GM12878 (cell line): Measurements from ENCODE around the gene TMEM163. TPM values are rescaled to one million over a fixed set of nuclear protein-coding genes. Genes with fewer than 3 reads are reported as not detected.

Experiments used
- ATAC-seq: fragments of 200-7000 bp; cut with Tn5 transposase; 3 replicates; pipeline ENCODE4 v1.9.1; 2020; ENCODE audit warnings: mild to moderate bottlenecking, moderate library complexity
- BruUV-seq: library from RNA; stranded (reverse); fragments of 400-500 nt; replicated peaks from 2 replicates; lab custom pipeline; 2021; lab: Mats Ljungman, UMichigan
- CTCF ChIA-PET: fragments of 300-600 bp; sonication (Branson Sonifier 250); formaldehyde crosslinking; extraction: SDS; loops from one replicate; lab custom pipeline; 2021; ENCODE audit warnings: inconsistent platforms; lab: Yijun Ruan, JAX
- POLR2A ChIA-PET: fragments of 350-600 bp; formaldehyde crosslinking; extraction: SDS; loops from one replicate; lab custom pipeline; 2021; ENCODE audit warnings: inconsistent platforms; lab: Charles Lee
- RAD21 ChIA-PET: fragments of 300-600 bp; sonication (Branson Sonifier 250); formaldehyde crosslinking; loops from one replicate; lab custom pipeline; 2023; ENCODE audit warnings: antibody characterized with exemption; ENCODE audit not compliant: unreplicated experiment; lab: Charles Lee
- SMC1A ChIA-PET: fragments of 300-600 bp; sonication (Branson Sonifier 250); formaldehyde crosslinking; loops from one replicate; lab custom pipeline; 2023; ENCODE audit not compliant: unreplicated experiment, uncharacterized antibody; lab: Charles Lee
- DNase-seq: peaks from one replicate; pipeline ENCODE4 v3.0.0-alpha.2; 2011; ENCODE audit warnings: low read depth, low spot score
- FAIRE-seq: peaks from 3 replicates; lab custom pipeline; 2011; peaks lifted over from hg19 to GRCh38; lab: Jason Lieb, UNC
- H2AFZ ChIP-seq: 2 replicates; pipeline ENCODE4 v1.6.0; 2011; ENCODE audit warnings: low read depth, low read length, control low read depth; ENCODE audit not compliant: control insufficient read depth
- H3K27ac ChIP-seq: 2 replicates; pipeline ENCODE4 v1.5.1; 2011; ENCODE audit warnings: control low read depth; ENCODE audit not compliant: control insufficient read depth, insufficient read depth
- H3K27me3 ChIP-seq, 2 experiments: replicated peaks in 1 of 2; 2 replicates each; pipeline versions ENCODE4 v1.6.0 to v1.6.1; 2011; ENCODE audit warnings: low read length in 1 of 2; ENCODE audit not compliant: control insufficient read depth in 2 of 2, insufficient read depth in 2 of 2
- H3K36me3 ChIP-seq, 2 experiments: 2 replicates each; pipeline ENCODE4 v1.5.1; 2011; ENCODE audit warnings: low read length in 1 of 2; ENCODE audit not compliant: control insufficient read depth in 2 of 2, insufficient read depth in 2 of 2
- H3K4me1 ChIP-seq: 2 replicates; pipeline ENCODE4 v1.6.1; 2011; ENCODE audit warnings: mild to moderate bottlenecking, low read length, moderate library complexity, mixed read lengths; ENCODE audit not compliant: control insufficient read depth, insufficient read depth
- H3K4me2 ChIP-seq: 2 replicates; pipeline ENCODE4 v1.6.0; 2011; ENCODE audit warnings: control low read depth; ENCODE audit not compliant: control insufficient read depth, insufficient read depth
- H3K4me3 ChIP-seq: fragments of 200-600 bp; sonication (generic); 2 replicates; pipeline ENCODE4 v1.5.1; 2016
- H3K79me2 ChIP-seq: 2 replicates; pipeline ENCODE4 v1.6.0; 2011; ENCODE audit warnings: low read length; ENCODE audit not compliant: control insufficient read depth, insufficient read depth
- H3K9ac ChIP-seq: 2 replicates; pipeline ENCODE4 v1.8.0; 2011; ENCODE audit warnings: low read length, control low read depth, mixed read lengths; ENCODE audit not compliant: control insufficient read depth, insufficient read depth
- H3K9me3 ChIP-seq: replicated peaks from 3 replicates; pipeline ENCODE4 v1.5.1; 2011; ENCODE audit warnings: mild to moderate bottlenecking, low read length; ENCODE audit not compliant: control insufficient read depth, insufficient read depth
- H4K20me1 ChIP-seq: 2 replicates; pipeline ENCODE4 v1.6.0; 2011; ENCODE audit not compliant: control insufficient read depth, insufficient read depth
- DPF2 ChIP-seq: fragments of 450-650 bp; IDR thresholded peaks from 2 replicates; pipeline ENCODE4 v1.6.1; 2017; ENCODE audit warnings: mild to moderate bottlenecking
- E2F4 ChIP-seq: IDR thresholded peaks from 2 replicates; pipeline ENCODE4 v1.6.1; 2012; ENCODE audit warnings: low read depth, low read length, improper control_type of control experiment
- KAT2A ChIP-seq: conservative IDR thresholded peaks from 2 replicates; pipeline ENCODE4 v1.6.1; 2011; ENCODE audit warnings: low read depth, low read length; ENCODE audit not compliant: control insufficient read depth
- MYB ChIP-seq: fragments of 150-350 bp; IDR thresholded peaks from 2 replicates; pipeline ENCODE4 v1.6.1; 2014; ENCODE audit warnings: mild to moderate bottlenecking, low read depth, low read length, borderline replicate concordance
- NFYA ChIP-seq: IDR thresholded peaks from 2 replicates; pipeline ENCODE4 v1.6.1; 2011; ENCODE audit warnings: low read depth, mild to moderate bottlenecking, low read length, improper control_type of control experiment, borderline replicate concordance
- SMAD5 ChIP-seq: IDR thresholded peaks from 2 replicates; pipeline ENCODE4 v1.6.1; 2016; ENCODE audit warnings: antibody characterized with exemption, low read depth
- SUPT20H ChIP-seq: IDR thresholded peaks from 2 replicates; pipeline ENCODE4 v1.6.1; 2011; ENCODE audit warnings: low read depth, mild to moderate bottlenecking, low read length, moderate library complexity, borderline replicate concordance; ENCODE audit not compliant: control insufficient read depth
- ZNF207 ChIP-seq: fragments of 450-650 bp; IDR thresholded peaks from 2 replicates; pipeline ENCODE4 v1.6.1; 2014; ENCODE audit warnings: antibody characterized with exemption, mild to moderate bottlenecking, borderline replicate concordance
- WGBS: methylation state at CpG from one replicate; pipeline ENCODE4 v1.1.6; 2016; ENCODE audit warnings: low lambda C conversion rate; ENCODE audit not compliant: insufficient replicate concordance, insufficient coverage; ENCODE audit errors: missing lambda C conversion rate; 5-methylcytosine and 5-hydroxymethylcytosine counted together
- in situ Hi-C: fragments of 300-500 bp; cut with MboI; formaldehyde crosslinking; loops from 9 replicates; pipeline ENCODE4 v1.14.3; 2018; ENCODE audit warnings: mixed read lengths
- intact Hi-C: fragments of 100-400 bp; cut with micrococcal nuclease; formaldehyde crosslinking; loops from one replicate; pipeline ENCODE4 v1.14.2; 2022; ENCODE audit not compliant: unreplicated experiment
- polyA plus RNA-seq, 11 experiments: library from polyadenylated mRNA; depleted of rRNA in 4 of 11; unstranded in 6 of 11; stranded (reverse) in 5 of 11; fragments of >200 nt; fragmentation: Nextera tagmentation in 4 of 11; fragmentation: Illumina TruSeq in 1 of 11; extraction: Ambion mirVana in 4 of 11; extraction: Trizol in 1 of 11; gene quantifications; 1 replicate in 1 of 11; 2 replicates in 10 of 11; pipeline versions ENCODE4 v1.2.1 to v1.2.3, GENCODE V29; 2011 to 2016; ENCODE audit warnings: inconsistent platforms in 2 of 11, missing spikeins in 2 of 11, low read depth in 1 of 11
- total RNA-seq, 4 experiments: library from RNA; depleted of rRNA in 3 of 4; stranded (reverse); fragments of >200 nt in 3 of 4; fragmentation: Illumina TruSeq in 1 of 4; extraction: Trizol in 1 of 4; gene quantifications; 2 replicates each; pipeline versions ENCODE4 v1.2.1 to v1.2.3, GENCODE V29; 2013 to 2021

Gene TMEM163
- total and polyA plus RNA-seq, 10 of the 15 experiments (the other 5 are each of a cell fraction or from before 2014, with no cell fraction given): 0.05 to 0.11 (median 0.07) TPM; not detected in 4

- TF ChIP-seq SUPT20H: no peak
- no peak for TF ChIP-seq KAT2A
Observed at GRCh38 chr2:134536296-134536695, 182.5 kb downstream of the TMEM163 start (continued).

- ATAC-seq (no peak), FAIRE-seq (no peak)
- no peak overlapping the region for H3K4me3 ChIP-seq
- WGBS: 19% methylated on average over 1 of the region's 1 CpG
- no peak overlapping the region for H2AFZ ChIP-seq
- in situ Hi-C loops: no loop called here
- no TSS peak for BruUV-seq
- no peaks in the 10 kb centered on the region for H3K36me3 ChIP-seq
- no peaks in the 10 kb centered on the region for H4K20me1 ChIP-seq
- intact Hi-C loops: no loop called here
- no peaks in the 10 kb centered on the region for H3K9me3 ChIP-seq
- H3K79me2 ChIP-seq: no peaks in the 10 kb centered on the region
- ChIA-PET RAD21 (no interaction called here), CTCF (no interaction called here), POLR2A (no interaction called here)
- no peak overlapping the region for H3K27ac ChIP-seq
- 0 out of 4 replicates have a peak, but pooled peaks cover 0 to 1% of the 10 kb centered on the region in 2 experiments for H3K27me3 ChIP-seq
- H3K4me2 ChIP-seq: no peak overlapping the region
- TF ChIP-seq SMAD5 (no peak), E2F4 (no peak)
- TF ChIP-seq, all 136 proteins: peak for 0
- H3K4me1 ChIP-seq: no peaks in the 10 kb centered on the region
- DNase-seq: no peak
- SMC1A ChIA-PET: no interaction called here
- H3K9ac ChIP-seq: no peak overlapping the region
Observed at GRCh38 chr2:134532537-134532936, 186.3 kb downstream of the TMEM163 start.

GRCh38 chr2:134527381-134527780 lies 191.4 kb downstream of the TMEM163 start:
- intact Hi-C loops: no loop called here
- Histone ChIP-seq H3K79me2 (no peaks in the 10 kb centered on the region), H4K20me1 (no peaks in the 10 kb centered on the region), H3K4me3 (no peak overlapping the region), H3K27me3 (no peaks in the 10 kb centered on the region), H3K36me3 (no peaks in the 10 kb centered on the region), H3K4me2 (no peak overlapping the region), H3K27ac (no peak overlapping the region)
- 63% methylated on average over 6 of the region's 6 CpGs for WGBS
- ATAC-seq: no peak
- FAIRE-seq: no peak
- DNase-seq: no peak
- RAD21 ChIA-PET: no interaction called here
- TF ChIP-seq ZNF207: no peak
- TF ChIP-seq MYB: no peak
- TF ChIP-seq NFYA: no peak
- TF ChIP-seq DPF2: no peak
- TF ChIP-seq, all 136 proteins: peak for 0
- POLR2A ChIA-PET: no interaction called here
- no TSS peak for BruUV-seq
- no peak overlapping the region for H3K9ac ChIP-seq
- CTCF ChIA-PET: interaction anchor here (0.6 kb wide), 1 partner anchor 384 kb away, joined by 3 read pairs; no protein-coding TSS in a partner anchor
- in situ Hi-C loops: no loop called here
- no peaks in the 10 kb centered on the region for H3K4me1 ChIP-seq
- SMC1A ChIA-PET: no interaction called here
- no peaks in the 10 kb centered on the region for H3K9me3 ChIP-seq
- no peak overlapping the region for H2AFZ ChIP-seq
